ENCODE data around the gene CTXND2. TPM values are rescaled to one million over a fixed set of nuclear protein-coding genes. Genes with fewer than 3 reads are reported as not detected.

CTXND2 gene
- total and polyA plus RNA-seq, 2 of the 13 experiments (the other 11 are each of a cell fraction or from before 2014, with no cell fraction given), result not detected

DNA sequence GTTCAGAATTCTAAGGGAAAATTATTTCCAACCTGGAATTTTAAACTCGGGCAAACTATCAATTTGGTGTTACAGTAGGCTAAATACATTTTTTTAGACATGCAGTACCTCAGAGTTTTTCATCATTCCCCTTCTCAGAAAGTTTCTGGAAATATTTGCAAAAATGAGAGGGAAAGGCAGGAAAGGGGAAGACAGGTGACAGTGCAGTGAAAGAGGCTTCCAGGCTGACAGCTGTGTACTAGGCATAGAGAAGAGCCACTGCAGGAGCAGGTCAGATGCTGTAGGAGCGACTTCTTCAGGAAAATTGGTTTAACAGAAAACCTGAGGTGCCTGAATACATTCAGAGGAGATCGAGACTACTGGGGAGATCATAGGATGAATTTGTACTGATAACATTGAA is 67.8 kb downstream of the CTXND2 start:
- Histone ChIP-seq H3K4me3 (replicated peaks in 1 of 3; ENCODE audit: insufficient read depth in 1 of 3, low read depth in 2 of 3, low read length in 3 of 3) (no peak overlapping the region), H2AFZ (ENCODE audit: low read length) (no peak overlapping the region), H3K27me3 (ENCODE audit: control insufficient read depth in 1 of 2, insufficient read depth in 2 of 2, low read length in 2 of 2) (no peaks in the 10 kb centered on the region), H3K9ac (ENCODE audit: insufficient read depth, low read depth, low read length) (no peak overlapping the region), H3K9me3 (ENCODE audit: low read length) (no peaks in the 10 kb centered on the region), H3K27ac (ENCODE audit: extremely low read length, insufficient read depth, low read length) (no peak overlapping the region), H3K79me2 (ENCODE audit: insufficient read depth, low read length) (no peaks in the 10 kb centered on the region), H4K20me1 (ENCODE audit: insufficient read depth, low read length) (no peaks in the 10 kb centered on the region), H3K4me2 (ENCODE audit: low read depth, low read length) (no peak overlapping the region), H3K4me1 (ENCODE audit: insufficient read depth, low read length) (no peaks in the 10 kb centered on the region), H3K36me3 (replicated peaks in 1 of 2; ENCODE audit: control insufficient read depth in 1 of 2, insufficient read depth in 2 of 2, low read length in 2 of 2) (peaks cover 14 to 47% of the 10 kb centered on the region in 2 experiments)
- ATAC-seq, result no peak
- BruUV-seq (replicated peaks), result no TSS peak
- POLR2A ChIA-PET, result interaction anchor here (3.2 kb wide), 1 partner anchor 17 kb away, joined by 21 read pairs; no protein-coding TSS in a partner anchor
- no peak for FAIRE-seq
- DNase-seq (ENCODE audit: low spot score), result no peak
- WGBS (ENCODE audit: low lambda C conversion rate), result 97% methylated on average over 3 of the region's 3 CpGs
- in situ Hi-C loops (cut with HindIII; ENCODE audit: extremely low pct_ligation_motif_present, low pct_unique_long_range_greater_than_20kb), result no loop called here
- TF ChIP-seq, protein P1, sequence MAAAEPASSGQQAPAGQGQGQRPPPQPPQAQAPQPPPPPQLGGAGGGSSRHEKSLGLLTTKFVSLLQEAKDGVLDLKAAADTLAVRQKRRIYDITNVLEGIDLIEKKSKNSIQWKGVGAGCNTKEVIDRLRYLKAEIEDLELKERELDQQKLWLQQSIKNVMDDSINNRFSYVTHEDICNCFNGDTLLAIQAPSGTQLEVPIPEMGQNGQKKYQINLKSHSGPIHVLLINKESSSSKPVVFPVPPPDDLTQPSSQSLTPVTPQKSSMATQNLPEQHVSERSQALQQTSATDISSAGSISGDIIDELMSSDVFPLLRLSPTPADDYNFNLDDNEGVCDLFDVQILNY (CRISPR knock-in tag; conservative IDR thresholded peaks at IDR 0.05), result no peak
- TF ChIP-seq ZBTB1 (CRISPR knock-in tag; IDR thresholded peaks at IDR 0.05; ENCODE audit: borderline replicate concordance), result no peak
- TF ChIP-seq ZNF788 (CRISPR knock-in tag; IDR thresholded peaks at IDR 0.05; ENCODE audit: borderline replicate concordance), result no peak
- CTCF ChIA-PET (ENCODE audit: low intra/inter-chr PET ratio, low total read pairs), result interaction anchor here (2.4 kb wide), 1 partner anchor 25 kb away, joined by 7 read pairs; no protein-coding TSS in a partner anchor
- intact Hi-C loops (cut with micrococcal nuclease; ENCODE audit: unreplicated experiment), result no loop called here

DNA sequence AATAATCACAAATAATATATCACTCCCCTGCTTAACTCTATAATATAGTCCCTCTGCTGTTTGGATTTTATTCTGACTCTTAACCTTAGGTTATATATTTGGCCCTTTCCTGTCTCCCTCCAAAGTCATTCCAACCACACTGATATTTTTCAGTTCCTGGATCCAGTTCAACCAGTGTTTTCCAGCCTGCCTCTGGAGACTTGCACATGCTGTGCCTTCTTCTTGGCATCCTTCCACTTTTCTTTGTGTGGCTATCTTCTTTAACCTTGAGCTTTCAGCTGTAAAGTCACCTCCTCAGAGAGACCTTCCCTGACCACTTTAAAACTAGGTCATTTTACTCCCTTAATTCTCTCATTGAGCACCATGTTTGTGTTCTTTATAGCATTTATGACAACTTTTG is 68.3 kb downstream of the CTXND2 start:
- peaks cover 11 to 45% of the 10 kb centered on the region in 2 experiments for H3K36me3 ChIP-seq (replicated peaks in 1 of 2; ENCODE audit: control insufficient read depth in 1 of 2, insufficient read depth in 2 of 2, low read length in 2 of 2)
- ChIA-PET POLR2A (interaction anchor here (1.9 to 3.2 kb wide), 2 partner anchors 11 to 16 kb away, joined by 4 to 21 read pairs; no protein-coding TSS in a partner anchor), CTCF (ENCODE audit: low intra/inter-chr PET ratio, low total read pairs) (interaction anchor here (1.0 kb wide), 1 partner anchor 25 kb away, joined by 3 read pairs; no protein-coding TSS in a partner anchor)
- H3K4me2 ChIP-seq (ENCODE audit: low read depth, low read length), result no peak overlapping the region
- H2AFZ ChIP-seq (ENCODE audit: low read length), result no peak overlapping the region
- DNase-seq (ENCODE audit: low spot score), result no peak
- no peaks in the 10 kb centered on the region for H3K9me3 ChIP-seq (ENCODE audit: low read length)
- no peaks in the 10 kb centered on the region for H3K27me3 ChIP-seq (ENCODE audit: control insufficient read depth in 1 of 2, insufficient read depth in 2 of 2, low read length in 2 of 2)
- BruUV-seq (replicated peaks), result no TSS peak
- intact Hi-C loops (cut with micrococcal nuclease; ENCODE audit: unreplicated experiment), result no loop called here
- in situ Hi-C loops (cut with HindIII; ENCODE audit: extremely low pct_ligation_motif_present, low pct_unique_long_range_greater_than_20kb), result no loop called here
- no peak overlapping the region for H3K4me3 ChIP-seq (replicated peaks in 1 of 3; ENCODE audit: insufficient read depth in 1 of 3, low read depth in 2 of 3, low read length in 3 of 3)
- H3K9ac ChIP-seq (ENCODE audit: insufficient read depth, low read depth, low read length), result no peak overlapping the region
- no peaks in the 10 kb centered on the region for H3K4me1 ChIP-seq (ENCODE audit: insufficient read depth, low read length)
- ATAC-seq, result no peak
- TF ChIP-seq, protein P2, sequence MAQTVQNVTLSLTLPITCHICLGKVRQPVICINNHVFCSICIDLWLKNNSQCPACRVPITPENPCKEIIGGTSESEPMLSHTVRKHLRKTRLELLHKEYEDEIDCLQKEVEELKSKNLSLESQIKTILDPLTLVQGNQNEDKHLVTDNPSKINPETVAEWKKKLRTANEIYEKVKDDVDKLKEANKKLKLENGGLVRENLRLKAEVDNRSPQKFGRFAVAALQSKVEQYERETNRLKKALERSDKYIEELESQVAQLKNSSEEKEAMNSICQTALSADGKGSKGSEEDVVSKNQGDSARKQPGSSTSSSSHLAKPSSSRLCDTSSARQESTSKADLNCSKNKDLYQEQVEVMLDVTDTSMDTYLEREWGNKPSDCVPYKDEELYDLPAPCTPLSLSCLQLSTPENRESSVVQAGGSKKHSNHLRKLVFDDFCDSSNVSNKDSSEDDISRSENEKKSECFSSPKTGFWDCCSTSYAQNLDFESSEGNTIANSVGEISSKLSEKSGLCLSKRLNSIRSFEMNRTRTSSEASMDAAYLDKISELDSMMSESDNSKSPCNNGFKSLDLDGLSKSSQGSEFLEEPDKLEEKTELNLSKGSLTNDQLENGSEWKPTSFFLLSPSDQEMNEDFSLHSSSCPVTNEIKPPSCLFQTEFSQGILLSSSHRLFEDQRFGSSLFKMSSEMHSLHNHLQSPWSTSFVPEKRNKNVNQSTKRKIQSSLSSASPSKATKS (CRISPR knock-in tag; IDR thresholded peaks at IDR 0.05), result no peak
- no peak for TF ChIP-seq ARNT2 (CRISPR knock-in tag; IDR thresholded peaks at IDR 0.05; ENCODE audit: low read depth)
- no peak for TF ChIP-seq ZNF432 (CRISPR knock-in tag; IDR thresholded peaks at IDR 0.05; ENCODE audit: borderline replicate concordance)
- TF ChIP-seq KLF16 (CRISPR knock-in tag; IDR thresholded peaks at IDR 0.05), result no peak
- TF ChIP-seq ZIK1 (CRISPR knock-in tag; IDR thresholded peaks at IDR 0.05; ENCODE audit: borderline replicate concordance, low read depth), result no peak
- TF ChIP-seq MATR3 (CRISPR knock-in tag; IDR thresholded peaks at IDR 0.05), result no peak
- TF ChIP-seq ZNF143 (CRISPR knock-in tag; IDR thresholded peaks at IDR 0.05), result no peak
- no peak for TF ChIP-seq RBM39 (IDR thresholded peaks at IDR 0.05; ENCODE audit: low read depth, low read length, poor library complexity, severe bottlenecking)
- no peak for TF ChIP-seq SCMH1 (CRISPR knock-in tag; IDR thresholded peaks at IDR 0.05; ENCODE audit: borderline replicate concordance)
- TF ChIP-seq ZNF644 (CRISPR knock-in tag; IDR thresholded peaks at IDR 0.05; ENCODE audit: low read depth), result no peak
- no peak for TF ChIP-seq NFKBIZ (CRISPR knock-in tag; IDR thresholded peaks at IDR 0.05)
- no peak for TF ChIP-seq ZNF737 (CRISPR knock-in tag; IDR thresholded peaks at IDR 0.05; ENCODE audit: borderline replicate concordance)
- no peak for TF ChIP-seq MYNN (CRISPR knock-in tag; IDR thresholded peaks at IDR 0.05; ENCODE audit: low read depth)
- H3K27ac ChIP-seq (ENCODE audit: extremely low read length, insufficient read depth, low read length), result no peak overlapping the region
- H4K20me1 ChIP-seq (ENCODE audit: insufficient read depth, low read length), result no peaks in the 10 kb centered on the region
- no peak for FAIRE-seq
- no peaks in the 10 kb centered on the region for H3K79me2 ChIP-seq (ENCODE audit: insufficient read depth, low read length)
